PC-3 (cell line): ENCODE data around the gene TRIM66.

Experiments used
- CTCF ChIP-seq: fragments of 300-600 bp; sonication (generic); conservative IDR thresholded peaks from 2 replicates; pipeline ENCODE4 v1.5.1; 2017; ENCODE audit warnings: antibody characterized with exemption, low read depth, mild to moderate bottlenecking, low read length
- EZH2 ChIP-seq: fragments of 300-600 bp; sonication (generic); IDR thresholded peaks from one replicate; pipeline ENCODE4 v1.6.1; 2017; ENCODE audit warnings: antibody characterized with exemption, mild to moderate bottlenecking, low read length; ENCODE audit not compliant: unreplicated experiment
- EZH2phosphoT487 ChIP-seq: fragments of 300-600 bp; sonication (generic); IDR thresholded peaks from 2 replicates; pipeline ENCODE4 v1.6.1; 2018; ENCODE audit warnings: mild to moderate bottlenecking, antibody characterized with exemption, low read length, borderline replicate concordance

GRCh38 chr11:8639655-8640054 lies 42.8 kb downstream of the TRIM66 start:
- TF ChIP-seq CTCF (no peak), EZH2phosphoT487 (no peak), EZH2 (no peak)
